ENCODE measurements around the gene ANK3. TPM values are rescaled to one million over a fixed set of nuclear protein-coding genes. Genes with fewer than 3 reads are reported as not detected.

ANK3 gene
- total RNA-seq, 4 donors from 2014 or later, result 6.4 to 23.2 (median 13.5) TPM

DNA sequence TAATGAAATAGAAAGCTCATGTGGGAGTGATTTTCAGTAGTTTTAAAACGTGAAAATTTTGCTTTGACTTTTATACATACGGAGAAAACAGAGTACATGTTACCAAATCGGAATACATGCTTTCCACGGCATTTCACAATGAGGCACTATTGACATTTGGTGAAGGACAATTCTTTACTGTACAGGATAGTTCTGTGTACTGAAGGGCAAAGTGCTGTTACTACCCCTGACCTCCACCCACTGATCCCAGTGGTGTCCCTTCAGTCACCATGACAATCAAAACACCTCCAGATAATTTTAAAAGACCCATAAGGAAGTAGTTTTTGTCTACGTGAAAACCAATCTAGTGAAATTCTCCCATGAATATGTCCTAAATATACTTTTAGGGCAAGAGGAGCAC, 33.1 kb upstream of the ANK3 start:
- TF ChIP-seq, protein P1, sequence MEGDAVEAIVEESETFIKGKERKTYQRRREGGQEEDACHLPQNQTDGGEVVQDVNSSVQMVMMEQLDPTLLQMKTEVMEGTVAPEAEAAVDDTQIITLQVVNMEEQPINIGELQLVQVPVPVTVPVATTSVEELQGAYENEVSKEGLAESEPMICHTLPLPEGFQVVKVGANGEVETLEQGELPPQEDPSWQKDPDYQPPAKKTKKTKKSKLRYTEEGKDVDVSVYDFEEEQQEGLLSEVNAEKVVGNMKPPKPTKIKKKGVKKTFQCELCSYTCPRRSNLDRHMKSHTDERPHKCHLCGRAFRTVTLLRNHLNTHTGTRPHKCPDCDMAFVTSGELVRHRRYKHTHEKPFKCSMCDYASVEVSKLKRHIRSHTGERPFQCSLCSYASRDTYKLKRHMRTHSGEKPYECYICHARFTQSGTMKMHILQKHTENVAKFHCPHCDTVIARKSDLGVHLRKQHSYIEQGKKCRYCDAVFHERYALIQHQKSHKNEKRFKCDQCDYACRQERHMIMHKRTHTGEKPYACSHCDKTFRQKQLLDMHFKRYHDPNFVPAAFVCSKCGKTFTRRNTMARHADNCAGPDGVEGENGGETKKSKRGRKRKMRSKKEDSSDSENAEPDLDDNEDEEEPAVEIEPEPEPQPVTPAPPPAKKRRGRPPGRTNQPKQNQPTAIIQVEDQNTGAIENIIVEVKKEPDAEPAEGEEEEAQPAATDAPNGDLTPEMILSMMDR (IDR thresholded peaks at IDR 0.05; ENCODE audit: low read depth), result no peak

DNA sequence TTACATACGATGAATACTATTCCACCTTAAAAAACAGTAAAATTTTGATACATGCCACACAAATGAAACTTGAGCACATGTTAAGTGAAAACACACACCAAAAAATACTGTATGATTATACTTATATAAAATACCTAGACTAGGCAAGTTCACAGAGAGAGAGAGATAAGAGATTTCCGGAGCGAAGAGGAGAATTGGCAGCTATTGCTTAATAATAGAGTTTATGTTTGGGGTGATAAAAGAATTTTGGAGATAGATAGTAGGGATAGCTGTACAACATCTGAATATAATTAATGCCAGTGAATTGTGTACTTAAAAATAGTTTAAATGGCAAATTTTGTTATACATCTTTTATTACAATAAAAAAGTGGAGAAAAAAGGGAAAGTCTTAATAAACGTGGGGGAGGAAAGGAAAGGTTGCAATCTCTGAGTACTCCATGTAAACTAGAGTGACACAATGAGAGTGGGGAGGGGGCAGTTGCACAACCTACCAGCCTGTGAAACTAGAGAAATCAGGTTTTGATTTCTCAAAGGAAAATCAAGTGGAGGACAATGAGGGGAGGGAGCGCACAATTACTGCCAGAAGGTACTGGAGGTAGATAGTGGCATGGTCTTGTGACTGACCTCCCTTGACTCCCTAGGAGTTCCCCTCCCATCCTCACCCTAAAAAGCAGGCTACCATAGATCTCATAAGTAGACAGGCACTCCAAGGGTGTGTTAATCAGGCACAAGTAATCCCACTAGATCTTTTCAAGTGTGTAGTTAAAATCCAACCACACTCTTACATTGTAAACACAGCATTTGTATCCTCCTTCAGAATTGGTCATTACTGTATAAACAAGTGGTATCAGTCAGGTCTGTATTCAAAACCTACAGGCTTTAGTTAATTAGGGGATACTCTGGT, 31.6 kb upstream of the ANK3 start:
- TF ChIP-seq, protein P1 (IDR thresholded peaks at IDR 0.05; ENCODE audit: low read depth), result no peak

DNA sequence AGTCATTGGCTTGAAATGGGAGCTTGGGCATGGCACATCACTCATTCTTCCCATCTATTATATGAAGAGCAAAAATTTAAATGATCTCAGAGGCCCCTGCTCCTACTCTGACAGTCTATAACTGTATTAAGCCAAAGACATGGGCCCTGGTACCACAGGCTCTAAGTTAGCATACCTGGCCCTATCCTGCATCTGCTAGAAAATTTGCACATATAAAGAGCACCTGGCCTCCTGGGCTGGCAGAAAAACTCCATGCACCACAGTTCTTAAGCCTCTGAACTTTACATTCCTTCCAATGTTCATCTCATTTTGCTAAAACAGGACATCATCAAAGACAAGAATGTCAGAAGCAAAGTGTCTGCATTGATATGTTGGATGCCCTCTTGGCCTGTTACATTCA, 29.6 kb upstream of the ANK3 start:
- TF ChIP-seq, protein P1 (IDR thresholded peaks at IDR 0.05; ENCODE audit: low read depth), result no peak

DNA sequence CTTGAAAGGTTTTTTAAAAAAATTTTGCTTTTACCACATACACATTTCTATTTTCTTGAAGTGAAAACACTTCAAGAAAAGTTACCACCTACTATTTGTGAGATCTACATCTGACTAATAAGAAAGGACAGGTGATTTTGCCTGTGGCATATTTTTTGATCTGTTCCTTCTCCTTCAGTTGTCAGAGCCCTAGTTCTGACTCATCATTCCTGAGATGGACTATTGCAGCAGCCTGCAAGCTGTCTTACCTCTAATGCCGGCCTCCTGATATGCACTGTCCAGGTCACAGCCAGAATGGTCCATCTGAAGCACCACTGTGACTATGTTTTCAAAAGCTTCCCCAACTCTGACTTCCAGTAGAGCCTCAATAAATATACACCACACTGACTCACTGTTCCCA, 28.2 kb upstream of the ANK3 start:
- TF ChIP-seq, protein P1 (IDR thresholded peaks at IDR 0.05; ENCODE audit: low read depth), result no peak

DNA sequence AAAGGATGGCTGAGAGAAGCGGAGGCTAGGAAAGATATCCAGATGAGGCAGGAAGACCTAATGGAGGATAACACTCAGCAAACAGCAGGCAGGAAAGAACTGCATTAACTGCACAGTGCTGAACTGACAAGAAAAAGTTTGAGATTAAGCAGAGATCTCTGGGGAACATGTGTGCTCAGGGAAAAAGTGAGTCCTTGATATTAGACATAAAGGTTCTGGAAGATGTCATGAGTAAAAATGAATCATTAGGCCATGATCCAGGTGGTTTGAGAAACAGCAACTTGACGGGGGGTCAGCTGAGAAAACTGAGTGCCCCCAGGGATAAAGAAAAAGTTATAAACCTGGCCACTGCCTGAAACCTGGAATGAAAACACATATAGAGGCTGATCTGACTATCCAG, 27.3 kb upstream of the ANK3 start:
- TF ChIP-seq, protein P1 (IDR thresholded peaks at IDR 0.05; ENCODE audit: low read depth), result no peak

DNA sequence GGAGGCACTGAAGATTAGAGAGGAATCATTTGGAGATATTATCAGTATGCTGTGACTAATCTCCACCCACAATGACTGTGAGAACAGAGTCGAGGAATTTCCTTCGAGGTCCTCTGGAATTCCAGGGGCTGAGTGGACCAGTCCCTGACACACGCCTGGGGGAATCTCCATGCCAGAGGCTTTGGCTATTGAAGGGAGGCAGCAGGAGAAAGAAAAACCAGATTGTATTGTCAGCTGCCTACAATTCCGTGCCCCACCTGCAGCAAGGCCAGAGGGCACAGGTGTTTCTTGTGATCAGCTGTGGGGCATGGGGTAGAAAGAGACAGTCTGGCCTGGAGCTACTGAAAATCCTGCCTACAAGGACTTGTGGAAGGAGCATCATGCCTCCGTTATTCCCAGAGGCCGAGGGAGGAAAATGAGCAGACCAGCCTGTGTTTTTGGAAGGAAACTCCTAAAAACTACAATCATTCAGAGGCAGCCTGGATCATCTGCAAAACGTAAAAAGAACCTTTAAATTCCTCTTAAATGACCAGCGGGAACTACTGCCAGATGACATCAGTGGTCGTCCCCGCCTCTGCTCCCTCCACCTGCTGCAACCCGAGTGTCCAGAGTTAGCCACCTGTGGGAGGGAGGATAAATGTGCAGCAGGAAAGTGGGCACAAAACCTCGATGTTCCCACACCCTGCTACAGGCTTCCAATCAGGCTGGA, 25.4 kb upstream of the ANK3 start:
- TF ChIP-seq, protein P1 (IDR thresholded peaks at IDR 0.05; ENCODE audit: low read depth), result no peak

DNA sequence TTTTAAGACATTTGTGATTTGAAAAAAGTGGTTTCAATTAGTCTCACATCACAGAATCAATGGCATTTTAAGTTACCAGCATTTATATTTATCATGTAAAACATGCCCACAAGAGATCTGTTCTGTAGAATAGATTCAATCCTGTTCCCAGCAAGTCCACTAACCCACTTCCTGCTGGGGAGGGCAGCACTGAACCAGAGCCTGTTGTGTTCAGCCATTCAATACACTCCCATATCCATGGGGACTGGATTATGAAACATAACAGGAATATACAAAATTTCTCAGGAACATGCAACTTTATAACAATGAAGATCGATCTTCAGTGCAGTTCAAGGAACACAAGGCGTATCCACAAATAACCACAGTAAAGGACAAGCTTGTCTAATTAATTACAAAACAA, 24.4 kb upstream of the ANK3 start:
- TF ChIP-seq, protein P1 (IDR thresholded peaks at IDR 0.05; ENCODE audit: low read depth), result no peak
